B cell (primary cell): ENCODE results near the gene ZNF335. TPM values are rescaled to one million over a fixed set of nuclear protein-coding genes. Genes with fewer than 3 reads are reported as not detected.

ENCODE experiments used
- ATAC-seq: fragments of 200-7000 bp; cut with Tn5 transposase; one replicate; pipeline ENCODE4 v1.10.0; 2021; ENCODE audit warnings: low read depth, mild to moderate bottlenecking, moderate number of reproducible peaks, moderate library complexity
- CTCF ChIA-PET: fragments of 350-600 bp; sonication (Branson Sonifier 250); formaldehyde crosslinking; loops from one replicate; lab custom pipeline; 2021; ENCODE audit warnings: antibody characterized with exemption, inconsistent platforms; lab: Charles Lee
- POLR2A ChIA-PET: fragments of 350-600 bp; sonication (Branson Sonifier 250); formaldehyde crosslinking; loops from one replicate; lab custom pipeline; 2021; ENCODE audit warnings: antibody characterized with exemption; lab: Charles Lee
- DNase-seq: peaks from one replicate; pipeline ENCODE4 v3.0.0; 2013
- H2AFZ ChIP-seq: 2 replicates; pipeline ENCODE4 v1.6.1; 2012; ENCODE audit warnings: mild to moderate bottlenecking, low read depth, low read length; ENCODE audit not compliant: insufficient read depth, poor library complexity, severe bottlenecking
- H3K27ac ChIP-seq, 2 donors: 1 replicate in 1 of 2; 2 replicates in 1 of 2; pipeline ENCODE4 v1.5.1; 2012 to 2013; ENCODE audit warnings: low read length in 2 of 2, mild to moderate bottlenecking in 2 of 2, moderate library complexity in 1 of 2
- H3K27me3 ChIP-seq, 4 experiments: fragments of 200-600 bp in 1 of 4; sonication (generic) in 1 of 4; replicated peaks in 1 of 4; 1 replicate in 2 of 4; 2 replicates in 2 of 4; pipeline versions ENCODE4 v1.6.1 to v1.7.0; 2013 to 2016; ENCODE audit warnings: low read length in 3 of 4, mild to moderate bottlenecking in 2 of 4, mixed read lengths in 1 of 4, moderate library complexity in 1 of 4; ENCODE audit not compliant: insufficient read depth in 4 of 4, control insufficient read depth in 3 of 4; ENCODE audit errors: control extremely low read depth in 1 of 4
- H3K36me3 ChIP-seq, 2 experiments: replicated peaks in 1 of 2; 1 replicate in 1 of 2; 2 replicates in 1 of 2; pipeline versions ENCODE4 v1.6.1 to v1.7.1; 2013; ENCODE audit warnings: low read length in 1 of 2; ENCODE audit not compliant: insufficient read depth in 2 of 2, control insufficient read depth in 1 of 2; ENCODE audit errors: control extremely low read depth in 1 of 2, extremely low read depth in 1 of 2
- H3K4me1 ChIP-seq, 2 donors: fragments of 200-600 bp in 1 of 2; sonication (generic) in 1 of 2; 1 replicate in 1 of 2; 2 replicates in 1 of 2; pipeline versions ENCODE4 v1.5.1 to v1.6.1; 2013 to 2017; ENCODE audit warnings: low read length in 2 of 2; ENCODE audit not compliant: control insufficient read depth in 2 of 2, insufficient read depth in 2 of 2
- H3K4me2 ChIP-seq: replicated peaks from 2 replicates; pipeline ENCODE3; 2012; ENCODE audit warnings: mild to moderate bottlenecking, low read depth, low read length; ENCODE audit not compliant: poor library complexity, severe bottlenecking
- H3K4me3 ChIP-seq, 5 experiments: fragments of 200-600 bp in 1 of 5; sonication (generic) in 1 of 5; 1 replicate in 3 of 5; 2 replicates in 2 of 5; pipeline versions ENCODE4 v1.5.1 to v1.7.0; 2011 to 2016; ENCODE audit warnings: low read length in 4 of 5, mild to moderate bottlenecking in 4 of 5, low read depth in 2 of 5, control low read depth in 1 of 5, moderate library complexity in 1 of 5; ENCODE audit not compliant: insufficient read depth in 1 of 5; ENCODE audit errors: control extremely low read depth in 1 of 5, extremely low read depth in 1 of 5
- H3K79me2 ChIP-seq: fragments of 200-600 bp; sonication (generic); one replicate; pipeline ENCODE4 v1.6.0; 2016; ENCODE audit warnings: low read length; ENCODE audit not compliant: control insufficient read depth, insufficient read depth
- H3K9ac ChIP-seq: fragments of 200-600 bp; sonication (generic); 2 replicates; pipeline ENCODE4 v1.6.1; 2017; ENCODE audit warnings: mild to moderate bottlenecking, low read length, moderate library complexity
- H3K9me3 ChIP-seq, 3 donors: one replicate each; pipeline versions ENCODE4 v1.6.1 to v1.7.1; 2013; ENCODE audit warnings: low read length in 2 of 3; ENCODE audit not compliant: control insufficient read depth in 2 of 3, insufficient read depth in 1 of 3; ENCODE audit errors: control extremely low read depth in 1 of 3
- H4K20me1 ChIP-seq: 2 replicates; pipeline ENCODE4 v1.6.0; 2012; ENCODE audit warnings: mild to moderate bottlenecking, low read length; ENCODE audit not compliant: insufficient read depth, control insufficient read depth, poor library complexity, severe bottlenecking
- H3K27ac Mint-ChIP-seq: one replicate; pipeline ENCODE4 v1.8.0; 2021; ENCODE audit warnings: mixed read lengths
- H3K27me3 Mint-ChIP-seq: one replicate; pipeline ENCODE4 v1.8.0; 2021; ENCODE audit warnings: mixed read lengths
- H3K4me1 Mint-ChIP-seq: one replicate; pipeline ENCODE4 v1.8.0; 2021; ENCODE audit warnings: mixed read lengths
- H3K4me3 Mint-ChIP-seq: one replicate; pipeline ENCODE4 v1.8.0; 2021; ENCODE audit warnings: mixed read lengths
- H3K9me3 Mint-ChIP-seq: one replicate; pipeline ENCODE4 v1.8.0; 2022; ENCODE audit warnings: mixed read lengths; ENCODE audit not compliant: insufficient read depth
- CTCF ChIP-seq: fragments of 200-600 bp; IDR thresholded peaks from one replicate; pipeline ENCODE4 v1.8.0; 2022; ENCODE audit warnings: antibody characterized with exemption, mild to moderate bottlenecking
- EZH2 ChIP-seq: IDR thresholded peaks from 2 replicates; pipeline ENCODE4 v1.6.1; 2012; ENCODE audit warnings: borderline replicate concordance, low read depth, mild to moderate bottlenecking, moderate library complexity, low read length; ENCODE audit not compliant: insufficient read depth, poor library complexity, severe bottlenecking
- WGBS: methylation state at CpG from one replicate; pipeline ENCODE4 v1.1.5; 2013; ENCODE audit warnings: missing lambda C conversion rate; ENCODE audit not compliant: insufficient coverage; 5-methylcytosine and 5-hydroxymethylcytosine counted together
- intact Hi-C: fragments of 100-400 bp; cut with micrococcal nuclease; formaldehyde crosslinking; loops from one replicate; pipeline ENCODE4 v1.10.0; 2022
- polyA plus RNA-seq: library from polyadenylated mRNA; depleted of rRNA; stranded (reverse); fragments of >200 nt; gene quantifications from 2 replicates; pipeline ENCODE4 v1.2.3, GENCODE V29; 2012
- total RNA-seq, 2 donors: library from RNA; stranded (reverse); fragments of 120-200 nt in 1 of 2; gene quantifications; 1 replicate in 1 of 2; 2 replicates in 1 of 2; pipeline versions ENCODE4 v1.2.3 to v1.2.4, GENCODE V29; 2013 to 2022

Gene ZNF335
- total and polyA plus RNA-seq, 2 donors (not counting 1 experiment from before 2014, with no cell fraction given), result 62.3 to 62.7 TPM

- CTCF ChIA-PET, result interaction anchor here (0.6 to 1.3 kb wide), 3 partner anchors 11 to 22 kb away, joined by 3 to 4 read pairs (median 3); no protein-coding TSS in a partner anchor
- POLR2A ChIA-PET, result no interaction called here
- WGBS, result 92% methylated on average over 5 of the region's 5 CpGs
Observed at GRCh38 chr20:46001498-46001897, 29.5 kb upstream of the ZNF335 start.

More at GRCh38 chr20:46001498-46001897, 29.5 kb upstream of the ZNF335 start:
- Histone ChIP-seq H3K4me1 (peaks cover 57 to 64% of the 10 kb centered on the region in 2 donors), H3K4me3 (no peak overlapping the region), H3K27ac (no peak overlapping the region), H4K20me1 (no peaks in the 10 kb centered on the region), H3K9ac (no peak overlapping the region), H3K79me2 (no peaks in the 10 kb centered on the region), H3K36me3 (no peaks in the 10 kb centered on the region), H3K4me2 (no peak overlapping the region), H3K27me3 (peaks cover 0 to 11% (median 0%) of the 10 kb centered on the region in 4 experiments), H3K9me3 (no peaks in the 10 kb centered on the region), H2AFZ (no peak overlapping the region)
- no peak for ATAC-seq
- TF ChIP-seq EZH2 (no peak), CTCF (no peak)
- DNase-seq, result no peak
- Mint-ChIP-seq H3K4me1 (peaks cover 59% of the 10 kb centered on the region), H3K9me3 (no peaks in the 10 kb centered on the region), H3K4me3 (no peak overlapping the region), H3K27ac (no peak overlapping the region), H3K27me3 (peaks cover 10% of the 10 kb centered on the region)
- intact Hi-C loops, result no loop called here
